Neural crest cell (in vitro differentiated cells): ENCODE measurements around the gene MYH14. TPM values are rescaled to one million over a fixed set of nuclear protein-coding genes. Genes with fewer than 3 reads are reported as not detected.

Source experiments
- DNase-seq: peaks from one replicate; pipeline ENCODE4 v3.0.0; 2021; ENCODE audit warnings: low read depth, mixed read lengths, low spot score
- H3K27ac Mint-ChIP-seq: one replicate; pipeline ENCODE4 v1.8.0; 2021; ENCODE audit warnings: mild to moderate bottlenecking, mixed read lengths; ENCODE audit not compliant: unreplicated experiment
- H3K27me3 Mint-ChIP-seq: 2 replicates; pipeline ENCODE4 v1.8.0; 2021; ENCODE audit warnings: low read depth, mild to moderate bottlenecking, mixed read lengths
- H3K36me3 Mint-ChIP-seq: 2 replicates; pipeline ENCODE4 v1.8.0; 2021; ENCODE audit warnings: low read depth, mild to moderate bottlenecking, mixed read lengths
- H3K4me1 Mint-ChIP-seq: 2 replicates; pipeline ENCODE4 v1.8.0; 2021; ENCODE audit warnings: mixed read lengths
- H3K4me3 Mint-ChIP-seq: one replicate; pipeline ENCODE4 v1.8.0; 2021; ENCODE audit warnings: mild to moderate bottlenecking, mixed read lengths
- H3K9me3 Mint-ChIP-seq: 2 replicates; pipeline ENCODE4 v1.8.0; 2021; ENCODE audit warnings: mixed read lengths
- total RNA-seq: library from RNA; stranded (reverse); gene quantifications from 2 replicates; pipeline ENCODE4 v1.2.1, GENCODE V29; 2021
- TF ChIP-seq, protein P1 (sequence below): fragments of 200-600 bp; sonication (generic); conservative IDR thresholded peaks from 2 replicates; pipeline ENCODE4 v1.5.0; 2021; ENCODE audit warnings: antibody characterized with exemption, mild to moderate bottlenecking

Gene MYH14
- total RNA-seq, 1 donor from 2014 or later: 4.7 TPM

GRCh38 chr19:50257141-50257540 lies 53.7 kb downstream of the MYH14 start:
- TF ChIP-seq, protein P1, sequence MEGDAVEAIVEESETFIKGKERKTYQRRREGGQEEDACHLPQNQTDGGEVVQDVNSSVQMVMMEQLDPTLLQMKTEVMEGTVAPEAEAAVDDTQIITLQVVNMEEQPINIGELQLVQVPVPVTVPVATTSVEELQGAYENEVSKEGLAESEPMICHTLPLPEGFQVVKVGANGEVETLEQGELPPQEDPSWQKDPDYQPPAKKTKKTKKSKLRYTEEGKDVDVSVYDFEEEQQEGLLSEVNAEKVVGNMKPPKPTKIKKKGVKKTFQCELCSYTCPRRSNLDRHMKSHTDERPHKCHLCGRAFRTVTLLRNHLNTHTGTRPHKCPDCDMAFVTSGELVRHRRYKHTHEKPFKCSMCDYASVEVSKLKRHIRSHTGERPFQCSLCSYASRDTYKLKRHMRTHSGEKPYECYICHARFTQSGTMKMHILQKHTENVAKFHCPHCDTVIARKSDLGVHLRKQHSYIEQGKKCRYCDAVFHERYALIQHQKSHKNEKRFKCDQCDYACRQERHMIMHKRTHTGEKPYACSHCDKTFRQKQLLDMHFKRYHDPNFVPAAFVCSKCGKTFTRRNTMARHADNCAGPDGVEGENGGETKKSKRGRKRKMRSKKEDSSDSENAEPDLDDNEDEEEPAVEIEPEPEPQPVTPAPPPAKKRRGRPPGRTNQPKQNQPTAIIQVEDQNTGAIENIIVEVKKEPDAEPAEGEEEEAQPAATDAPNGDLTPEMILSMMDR: no peak
- H3K4me1 Mint-ChIP-seq: no peaks in the 10 kb centered on the region
- H3K36me3 Mint-ChIP-seq: peaks cover 15% of the 10 kb centered on the region
- DNase-seq: no peak
- H3K27me3 Mint-ChIP-seq: no peaks in the 10 kb centered on the region
- peaks cover 2% of the 10 kb centered on the region for H3K9me3 Mint-ChIP-seq
- H3K4me3 Mint-ChIP-seq: no peak overlapping the region
- no peak overlapping the region for H3K27ac Mint-ChIP-seq

- Mint-ChIP-seq H3K27ac (no peak overlapping the region), H3K4me3 (no peak overlapping the region), H3K9me3 (no peaks in the 10 kb centered on the region), H3K27me3 (no peaks in the 10 kb centered on the region), H3K36me3 (peaks cover 5% of the 10 kb centered on the region), H3K4me1 (no peaks in the 10 kb centered on the region)
- TF ChIP-seq, protein P1: peak; percentile 77
- peak; percentile 61 for DNase-seq
These were observed 55.5 kb downstream of the MYH14 start for GRCh38 chr19:50258918-50259372.

- TF ChIP-seq, protein P1: no peak
- Mint-ChIP-seq H3K27ac (no peak overlapping the region), H3K4me3 (no peak overlapping the region), H3K27me3 (peaks cover 3% of the 10 kb centered on the region), H3K9me3 (no peaks in the 10 kb centered on the region), H3K4me1 (no peaks in the 10 kb centered on the region), H3K36me3 (no peaks in the 10 kb centered on the region)
- no peak for DNase-seq
These were observed 58.1 kb downstream of the MYH14 start for GRCh38 chr19:50261446-50261970.

DNA sequence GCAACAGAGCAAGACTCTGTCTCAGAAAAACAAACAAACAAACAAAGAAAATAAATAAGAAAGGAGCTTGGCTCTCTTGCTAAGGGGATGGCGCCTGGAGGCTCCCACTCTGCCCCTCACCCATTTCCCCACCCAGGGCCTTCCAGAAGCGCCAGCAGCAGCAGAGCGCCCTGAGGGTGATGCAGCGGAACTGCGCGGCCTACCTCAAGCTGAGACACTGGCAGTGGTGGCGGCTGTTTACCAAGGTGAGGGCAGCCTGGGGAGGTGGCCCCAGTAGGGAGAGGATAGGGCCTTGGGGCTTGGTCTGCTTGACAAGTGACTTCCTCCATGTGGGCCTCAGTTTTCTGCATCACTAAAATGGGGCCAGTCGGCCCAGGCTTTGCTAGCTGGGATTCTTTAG lies 59.8 kb downstream of the MYH14 start:
- no peaks in the 10 kb centered on the region for H3K4me1 Mint-ChIP-seq

DNA sequence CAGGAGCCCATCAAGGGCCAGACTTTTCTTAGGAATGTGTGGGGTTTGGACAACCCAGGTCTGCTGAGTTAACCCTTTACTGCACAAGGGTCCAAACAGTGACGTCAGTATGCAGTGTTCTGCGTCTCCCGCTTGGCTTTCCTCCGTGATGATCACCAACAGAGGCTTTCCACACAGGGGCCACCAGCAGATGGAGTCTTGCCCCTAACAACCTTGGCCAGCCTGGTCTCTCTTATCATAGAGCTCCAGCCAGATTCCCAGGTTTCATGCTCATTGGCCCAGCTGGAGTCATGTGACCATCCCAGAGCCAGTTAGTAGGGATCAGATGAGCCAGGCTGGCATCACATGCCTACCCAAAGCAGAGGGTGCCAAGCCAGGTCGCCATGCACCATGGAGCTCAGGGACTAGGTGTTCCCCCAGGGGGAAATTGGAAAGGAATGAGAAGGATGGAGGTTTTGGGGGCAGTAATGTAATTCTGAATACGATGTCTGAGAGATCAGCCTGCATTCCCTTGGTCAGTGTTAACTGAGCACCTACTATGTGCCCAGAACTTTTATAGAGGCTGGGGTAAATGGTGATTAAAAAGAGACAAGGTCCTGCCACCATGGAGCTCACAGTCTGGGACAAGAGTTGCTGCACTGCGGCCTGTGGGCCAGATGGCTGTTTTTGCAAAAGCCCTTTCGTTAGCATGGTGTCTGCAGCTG lies 61.2 kb downstream of the MYH14 start:
- Mint-ChIP-seq H3K9me3 (no peaks in the 10 kb centered on the region), H3K27ac (no peak overlapping the region), H3K4me3 (no peak overlapping the region), H3K27me3 (peaks cover 3% of the 10 kb centered on the region), H3K4me1 (no peaks in the 10 kb centered on the region), H3K36me3 (no peaks in the 10 kb centered on the region)
- no peak for DNase-seq
- TF ChIP-seq, protein P1: no peak

More for the DNA sequence above, 59.8 kb downstream of the MYH14 start:
- Mint-ChIP-seq H3K27me3 (peaks cover 3% of the 10 kb centered on the region), H3K36me3 (no peaks in the 10 kb centered on the region), H3K4me3 (no peak overlapping the region), H3K9me3 (no peaks in the 10 kb centered on the region), H3K27ac (no peak overlapping the region)
- DNase-seq: no peak
- TF ChIP-seq, protein P1: no peak
